HG02938 (cell line): Measurements from ENCODE around the gene ZDHHC8.

Experiments used
- ATAC-seq: cut with Tn5 transposase; IDR thresholded peaks from one replicate; pipeline ENCODE4 v1.9.1; 2021; ENCODE audit warnings: mild to moderate bottlenecking, moderate library complexity; ENCODE audit not compliant: unreplicated experiment

Gene ZDHHC8

DNA sequence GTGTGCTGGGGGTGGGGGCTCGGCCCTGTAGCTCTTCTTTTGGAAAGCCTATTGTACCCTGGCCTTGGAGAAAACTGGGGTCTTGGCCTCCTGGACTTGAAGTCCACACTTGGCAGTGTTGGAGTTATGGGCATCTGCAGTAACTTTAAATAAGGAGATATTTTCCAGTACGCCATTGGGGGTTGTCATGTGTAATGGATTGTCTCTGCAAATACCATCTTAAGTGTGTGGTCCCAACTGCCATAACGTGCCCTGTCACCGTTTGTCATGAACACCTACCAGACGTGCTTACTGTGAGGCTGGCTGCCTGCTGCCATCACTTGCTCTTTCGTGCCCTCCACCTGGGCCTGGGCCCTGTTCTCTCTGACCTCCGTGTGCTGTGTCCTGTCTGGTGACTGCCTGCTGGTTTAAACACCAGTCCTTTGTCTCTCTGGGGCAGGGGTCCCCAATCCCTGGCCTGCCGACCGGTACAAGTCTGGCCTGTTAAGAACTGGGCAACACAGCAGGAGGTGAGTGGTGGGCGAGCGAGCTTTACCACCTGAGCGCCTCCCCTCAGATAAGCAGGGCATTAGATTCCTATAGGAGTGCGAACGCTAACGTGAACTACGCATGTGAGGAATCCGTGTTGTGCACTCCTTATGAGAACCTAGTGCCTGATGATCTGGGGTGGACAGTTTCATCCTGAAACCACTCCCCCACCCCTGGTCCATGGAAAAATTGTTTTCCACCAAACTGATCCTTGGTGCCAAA is 3.6 kb upstream of the ZDHHC8 start:
- no peak for ATAC-seq

DNA sequence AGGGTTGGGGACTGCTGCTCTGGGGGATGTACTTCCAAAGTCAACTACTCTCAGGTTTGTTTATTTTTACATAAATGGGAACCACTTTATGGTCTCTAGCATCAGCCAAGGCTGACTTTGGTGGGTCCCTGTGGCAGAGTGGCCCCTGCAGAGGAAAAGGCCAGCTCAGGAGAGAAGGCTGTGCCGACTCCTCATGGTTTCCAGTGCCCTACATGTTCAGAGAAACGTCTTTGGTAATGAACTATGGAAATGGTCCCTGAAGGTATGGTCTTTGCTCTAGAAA is 3.0 kb upstream of the ZDHHC8 start:
- ATAC-seq = no peak

DNA sequence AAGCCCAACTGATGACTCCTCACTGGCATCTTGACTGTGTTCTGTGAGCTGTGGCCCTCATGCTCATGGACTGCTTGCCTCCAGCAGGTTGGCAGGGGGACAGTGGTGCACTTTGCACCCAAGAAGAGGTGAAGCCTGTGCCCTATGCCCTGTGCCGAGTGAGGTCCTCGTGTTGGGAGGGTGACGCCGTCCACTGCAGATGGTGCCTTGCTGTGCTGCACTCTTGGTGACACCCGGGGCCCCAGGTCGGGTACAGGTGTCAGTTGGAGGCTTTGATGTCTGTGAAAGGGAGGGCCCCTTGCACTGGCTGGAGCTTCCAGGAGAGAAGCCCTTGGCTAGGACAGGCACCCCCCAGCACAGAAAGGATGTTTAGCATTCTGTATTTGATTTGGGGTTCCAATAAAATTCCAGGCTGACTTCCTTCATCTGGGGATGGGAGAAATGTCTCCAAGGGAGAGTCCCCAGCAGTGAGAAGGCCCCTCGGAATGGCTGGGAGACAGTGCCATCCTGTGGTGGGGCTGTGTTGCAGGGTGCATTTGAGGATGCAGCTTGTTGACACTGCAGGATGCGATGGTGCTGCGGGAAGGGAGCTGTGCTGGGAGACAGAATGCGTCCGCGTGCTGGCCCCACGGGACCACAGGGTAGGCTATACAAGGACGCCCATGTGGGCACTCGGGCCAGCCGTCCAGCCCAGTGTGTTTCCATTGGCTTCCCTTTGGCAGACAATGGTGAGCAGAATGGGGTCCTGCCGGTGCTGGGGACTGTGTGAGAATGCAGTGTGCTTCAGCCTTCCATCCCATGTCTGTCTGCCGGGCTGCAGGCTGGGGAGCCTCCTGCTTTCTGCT is 2.5 kb upstream of the ZDHHC8 start:
- no peak for ATAC-seq

DNA sequence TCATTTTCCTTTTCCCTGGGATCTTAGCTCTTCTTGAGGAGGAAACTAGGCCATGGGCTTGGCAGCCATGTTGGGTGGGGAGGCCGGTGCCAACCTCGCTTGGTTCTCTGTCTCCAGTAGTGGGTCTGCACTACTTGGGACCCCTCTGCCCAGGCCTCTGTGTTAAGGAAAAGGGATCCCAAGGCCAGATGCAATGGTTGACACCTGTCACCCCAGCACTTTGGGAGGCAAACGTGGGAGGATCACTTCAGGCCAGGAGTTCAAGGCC is 1.9 kb upstream of the ZDHHC8 start:
- no peak for ATAC-seq

GRCh38 chr22:20130319-20130718 is 1.3 kb upstream of the ZDHHC8 start:
- ATAC-seq = no peak

GRCh38 chr22:20130731-20131596 is 640 bp upstream of the ZDHHC8 start:
- ATAC-seq = no peak

GRCh38 chr22:20131859-20132685 is 468 bp downstream of the ZDHHC8 start:
- ATAC-seq = no peak

DNA sequence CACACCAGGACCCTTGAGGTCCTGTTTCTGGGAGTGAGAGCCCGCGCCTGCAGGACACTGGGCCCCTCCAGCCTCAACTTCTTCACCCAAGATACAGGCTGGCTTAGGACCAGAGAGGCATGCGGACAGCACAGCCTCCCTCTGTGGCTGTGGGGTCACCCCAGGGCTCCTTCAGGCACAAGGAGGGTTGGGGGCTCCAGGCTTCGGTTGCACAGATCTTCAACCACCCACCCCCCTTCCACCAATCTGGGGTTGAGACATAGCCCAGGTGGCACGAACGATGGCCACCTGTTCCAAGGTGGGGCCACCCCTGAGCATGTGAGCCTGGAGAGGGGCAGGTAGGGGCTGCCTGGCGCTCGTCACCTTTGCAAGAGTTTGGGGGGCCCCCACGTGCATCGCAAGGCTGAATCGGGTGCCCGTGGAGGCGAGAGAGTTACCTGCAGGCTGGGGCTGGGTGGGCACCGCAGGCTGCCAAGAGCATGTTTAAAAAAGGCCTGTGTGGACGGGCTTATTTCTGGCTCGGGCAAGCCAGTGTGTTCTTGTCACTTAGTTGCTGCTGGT is 1.2 kb downstream of the ZDHHC8 start:
- no peak for ATAC-seq

DNA sequence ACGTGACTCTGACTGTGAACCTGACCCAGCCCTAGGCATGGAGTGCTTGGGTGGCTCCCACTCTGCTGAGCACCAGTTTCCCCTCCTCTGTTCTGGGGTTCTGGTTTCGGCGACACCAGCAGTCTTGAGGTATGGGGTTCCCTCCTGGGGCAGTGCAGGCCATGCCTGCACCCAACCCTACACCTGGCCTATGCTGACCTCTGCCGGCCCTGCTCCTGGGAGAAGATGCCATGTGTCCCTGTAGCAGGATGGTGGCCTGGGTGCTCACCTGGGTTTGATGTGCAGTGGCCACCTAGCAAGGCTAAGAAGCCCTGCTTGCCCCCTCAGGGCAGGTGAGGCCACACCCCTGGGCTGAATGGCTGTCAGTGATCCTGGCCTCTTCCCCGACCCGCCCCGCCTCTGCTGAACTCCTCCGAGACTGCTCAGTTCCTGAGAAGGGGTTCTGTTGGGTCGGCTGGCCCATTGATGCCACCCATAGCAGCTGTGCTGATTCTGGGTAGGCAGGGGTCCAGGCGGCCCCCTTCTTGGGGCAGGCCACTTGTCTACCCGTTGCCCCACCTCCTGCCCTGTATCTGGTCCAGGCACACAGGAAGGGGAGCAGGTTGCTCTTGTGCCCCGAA is 2.4 kb downstream of the ZDHHC8 start:
- ATAC-seq = no peak

DNA sequence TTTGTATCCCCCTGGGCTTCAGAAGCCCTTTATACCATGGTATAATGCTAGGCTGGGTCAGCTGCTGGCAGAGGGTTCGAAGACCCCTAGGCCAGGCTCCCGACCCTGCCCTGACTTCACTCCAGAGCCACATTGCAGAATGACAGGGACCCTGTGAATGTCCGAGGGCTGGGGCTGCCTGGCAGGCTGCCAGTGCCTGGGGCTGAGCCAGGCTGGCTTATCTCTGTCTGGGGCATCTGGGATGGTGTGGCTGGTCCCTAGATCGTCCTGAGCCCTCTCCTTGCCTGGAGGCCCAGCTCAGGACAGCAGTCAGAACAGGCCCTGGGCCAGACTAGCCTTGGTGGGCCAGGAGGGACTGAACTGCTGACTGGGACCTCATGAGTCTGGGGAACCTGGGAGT is 3.7 kb downstream of the ZDHHC8 start:
- no peak for ATAC-seq

GRCh38 chr22:20135806-20136602 is 4.4 kb downstream of the ZDHHC8 start:
- ATAC-seq = no peak

DNA sequence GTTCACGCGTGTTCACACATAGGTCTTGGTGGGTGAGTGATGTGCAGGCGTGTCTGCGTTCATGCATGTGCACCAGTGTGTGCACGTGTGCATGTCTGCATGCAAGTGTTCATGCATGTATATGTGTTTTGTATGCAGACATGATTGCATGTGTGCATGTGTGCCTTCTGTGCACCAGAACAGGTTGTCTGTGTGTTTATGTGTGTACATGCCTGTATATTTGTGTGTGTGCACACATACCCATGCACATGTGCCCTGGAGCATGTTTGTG is 4.9 kb downstream of the ZDHHC8 start:
- no peak for ATAC-seq

GRCh38 chr22:20137113-20137512 is 5.5 kb downstream of the ZDHHC8 start:
- no peak for ATAC-seq

DNA sequence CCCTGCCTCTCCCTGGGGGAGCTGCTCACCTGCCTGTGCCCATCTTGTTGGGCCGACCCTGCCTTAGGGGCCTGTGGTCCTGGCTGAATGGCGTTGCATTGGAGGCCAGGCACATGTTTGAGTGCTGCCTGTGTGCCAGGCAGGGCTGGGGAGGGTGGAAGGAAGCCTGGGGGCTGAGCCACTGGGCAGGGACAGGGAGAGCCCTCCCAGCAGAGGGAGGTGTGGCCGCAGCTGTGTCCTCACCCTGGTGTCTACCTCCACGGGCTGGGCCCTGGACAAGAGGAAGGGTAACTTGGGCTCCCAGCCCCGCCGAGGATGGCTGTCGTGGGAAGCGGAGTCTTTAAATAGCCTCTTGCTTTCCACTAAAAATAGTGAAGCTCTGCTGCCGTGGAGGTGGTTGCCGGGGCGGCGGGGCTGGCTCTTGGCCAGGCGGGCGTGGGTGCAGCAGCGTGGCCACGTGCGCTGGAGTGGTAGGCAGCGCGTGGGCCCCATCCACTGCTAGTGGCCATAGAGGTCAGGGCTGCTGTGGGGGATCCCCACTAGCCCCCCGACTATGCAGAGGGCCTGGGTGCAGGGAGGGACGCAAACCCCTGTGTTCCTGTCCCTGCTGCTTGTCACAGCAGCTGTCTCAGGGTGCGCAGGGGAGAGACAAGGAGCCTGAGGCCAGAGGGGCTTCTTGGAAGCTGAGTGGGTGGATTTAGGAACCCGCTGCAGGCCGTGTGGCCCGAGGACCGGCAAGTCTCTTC is 6.2 kb downstream of the ZDHHC8 start:
- ATAC-seq = no peak

DNA sequence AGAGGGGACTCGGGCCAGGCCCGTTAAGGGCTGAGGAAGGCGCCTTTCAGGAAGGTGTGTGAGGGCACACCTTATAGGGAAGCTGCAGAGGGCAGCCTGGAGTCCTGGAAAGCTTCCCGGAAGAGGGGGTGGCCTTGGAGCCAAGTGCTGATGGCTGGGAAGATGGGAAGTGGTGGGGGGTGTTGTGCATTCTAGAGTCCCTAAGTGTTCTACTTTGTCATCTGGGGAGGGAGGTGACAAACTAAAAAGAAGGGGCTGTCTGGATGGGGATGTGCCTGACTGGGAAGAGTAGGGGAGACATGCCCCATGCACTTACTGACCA is 6.8 kb downstream of the ZDHHC8 start:
- ATAC-seq = no peak

DNA sequence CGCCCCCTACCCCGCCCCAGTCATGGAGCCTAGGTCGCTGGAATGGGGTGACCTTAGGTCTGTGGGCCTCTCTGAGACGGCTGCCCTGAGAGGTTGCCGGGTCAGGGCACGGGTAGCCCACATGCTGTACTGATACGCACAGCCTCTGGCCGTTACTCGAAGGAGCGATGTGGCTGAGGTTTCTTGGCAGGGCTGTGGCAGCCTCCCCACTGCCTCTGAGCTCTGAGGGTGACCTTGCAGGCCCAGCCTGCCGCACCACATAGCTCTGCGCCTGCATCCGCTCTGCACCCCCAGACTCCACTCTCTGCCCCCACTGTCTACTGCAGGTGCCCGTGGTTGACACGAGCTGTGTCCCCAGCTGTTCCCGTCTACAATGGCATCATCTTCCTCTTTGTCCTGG is 7.3 kb downstream of the ZDHHC8 start:
- no peak for ATAC-seq

GRCh38 chr22:20139391-20140106 is 7.9 kb downstream of the ZDHHC8 start:
- no peak for ATAC-seq

DNA sequence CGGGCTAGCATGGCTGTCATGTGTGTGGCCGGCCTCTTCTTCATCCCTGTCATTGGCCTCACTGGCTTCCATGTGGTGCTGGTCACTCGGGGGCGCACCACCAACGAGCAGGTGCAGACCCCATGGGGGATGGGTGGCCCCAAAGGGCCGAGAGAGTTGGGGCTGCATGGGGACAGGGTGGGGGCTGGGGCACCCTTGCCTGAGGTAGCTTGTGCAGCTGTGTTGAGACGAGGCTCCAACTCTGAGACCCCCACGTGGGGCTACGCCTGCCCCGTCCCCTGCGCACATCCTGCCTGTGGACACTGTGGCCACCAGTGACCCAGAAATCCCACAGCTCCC is 8.5 kb downstream of the ZDHHC8 start:
- ATAC-seq = no peak

GRCh38 chr22:20140521-20140964 is 8.9 kb downstream of the ZDHHC8 start:
- no peak for ATAC-seq
